ENCODE data around the gene STK35. TPM values are rescaled to one million over a fixed set of nuclear protein-coding genes. Genes with fewer than 3 reads are reported as not detected.

Gene STK35
- total RNA-seq (2014; rRNA removed; shearing (Covaris generic)): 10.4 and 19.1 TPM in 2 replicates

DNA sequence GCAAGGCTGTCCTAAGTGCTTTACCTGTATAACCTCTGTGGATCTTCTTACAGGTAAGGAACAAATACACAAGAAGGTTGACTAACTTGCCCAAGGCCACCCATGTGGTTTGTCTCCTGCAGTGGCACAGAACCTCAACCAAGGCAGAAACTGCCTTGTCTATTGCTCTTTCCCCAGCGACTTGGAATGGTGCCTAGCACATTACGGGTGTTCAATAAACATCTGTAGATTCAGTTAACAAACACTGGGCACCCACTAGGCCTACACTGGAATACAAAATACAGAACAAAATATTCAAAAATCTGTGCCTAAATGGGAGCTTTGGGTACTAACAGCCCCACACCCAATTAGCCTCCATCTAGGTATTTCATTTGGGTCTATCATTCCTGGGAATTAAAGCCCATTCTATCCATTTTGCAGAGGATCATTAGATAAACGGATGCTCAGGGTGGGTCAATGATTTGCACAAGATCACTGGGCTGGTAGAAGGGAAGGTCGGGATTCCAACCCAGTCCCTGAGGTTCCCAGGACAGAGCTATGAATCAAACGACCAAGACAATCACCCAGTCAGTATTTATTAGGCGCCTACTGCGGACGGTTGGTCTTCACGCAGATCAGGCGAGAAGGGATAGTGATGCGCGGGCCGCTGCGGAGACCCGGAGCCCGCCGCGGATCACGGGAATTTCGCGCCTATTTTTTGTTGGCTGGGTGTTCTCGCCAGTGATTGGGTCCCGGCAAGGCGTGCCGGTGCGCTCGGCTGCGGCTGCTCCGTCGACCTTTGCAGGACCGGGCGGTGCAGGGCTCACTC is at the start of gene STK35:
Gene STK35, plus strand, starts transcription at position 771 of the 808 bp plus-strand sequence. CDS start 55 bp downstream, outside the sequence.
- no peak for DNase-seq (ENCODE audit: low spot score)

DNA sequence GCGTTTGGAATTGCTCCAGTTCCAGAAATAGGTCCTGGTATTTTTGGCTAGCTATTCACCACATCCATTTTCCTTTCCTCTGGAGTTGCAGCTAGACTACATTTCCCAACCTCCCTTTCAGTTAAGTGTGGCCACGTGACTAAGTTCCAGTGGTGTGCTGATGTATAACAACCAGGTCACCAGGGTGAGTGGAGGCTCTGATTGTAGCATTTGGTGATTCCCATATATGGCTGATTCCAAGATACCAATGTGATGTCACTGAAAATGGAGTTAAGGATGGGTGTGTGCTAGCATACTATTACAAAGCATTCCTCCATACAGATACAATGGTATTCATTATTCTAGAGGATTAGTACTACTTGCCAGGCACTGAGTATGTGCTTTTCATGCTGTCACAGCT is 49.7 kb upstream of the STK35 start:
- DNase-seq (ENCODE audit: low spot score): no peak

DNA sequence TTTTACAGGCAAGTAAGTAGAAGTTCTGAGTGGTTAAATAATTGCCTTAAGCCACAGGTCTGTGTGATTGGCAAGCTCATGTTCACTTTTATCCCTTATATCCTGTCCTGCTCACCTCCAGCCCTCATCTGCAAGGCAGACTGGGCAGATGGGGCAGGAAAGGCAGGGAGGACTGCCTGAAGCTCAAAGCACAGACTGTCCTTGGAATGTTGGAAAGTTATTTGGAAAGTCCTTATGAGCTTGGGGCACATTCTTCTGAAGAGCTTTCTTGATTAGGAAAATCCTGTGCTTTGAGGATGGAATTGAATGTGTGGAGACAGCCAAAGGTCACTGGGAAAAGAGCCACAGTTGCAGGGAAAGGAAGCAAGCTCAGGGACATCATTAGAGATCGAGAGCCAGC is 48.9 kb upstream of the STK35 start:
- no peak for DNase-seq (ENCODE audit: low spot score)

DNA sequence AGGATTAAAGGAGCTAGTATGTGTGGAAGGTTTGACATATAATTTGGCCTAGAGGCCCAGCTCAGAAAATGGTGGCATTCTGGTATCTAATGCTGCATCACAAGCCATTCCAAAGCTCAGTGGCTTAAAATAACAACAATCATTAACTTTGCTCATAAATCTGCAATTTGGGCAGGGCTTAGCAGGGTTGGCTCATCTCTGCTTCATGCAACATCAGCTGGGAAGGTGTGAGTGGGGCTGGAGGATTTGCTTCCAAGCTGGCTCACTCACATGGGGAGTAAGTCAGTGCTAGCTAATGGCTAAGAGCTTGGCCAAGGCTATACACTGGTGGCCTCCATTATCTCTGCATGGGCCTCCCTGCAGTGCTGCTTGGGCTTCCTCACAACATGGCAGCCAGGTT is 48.0 kb upstream of the STK35 start:
- no peak for DNase-seq (ENCODE audit: low spot score)

DNA sequence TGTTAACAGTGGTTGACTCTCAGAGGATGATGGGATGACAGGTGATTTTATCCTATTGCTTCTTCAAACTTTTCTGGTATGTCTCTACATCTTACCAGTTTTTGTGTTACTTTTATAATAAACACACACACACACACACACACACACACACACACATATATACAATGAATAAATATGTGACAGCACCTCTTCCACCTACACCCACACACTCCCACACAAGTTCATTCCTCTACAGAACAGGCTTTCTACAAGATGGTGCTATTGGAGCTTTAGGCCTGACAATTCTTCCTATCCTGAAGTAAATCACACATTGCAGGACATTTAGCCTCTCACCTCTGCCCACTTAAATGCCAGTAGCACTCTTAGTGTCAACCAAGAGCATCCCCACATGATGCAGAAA is 46.7 kb upstream of the STK35 start:
- DNase-seq (ENCODE audit: low spot score): no peak

DNA sequence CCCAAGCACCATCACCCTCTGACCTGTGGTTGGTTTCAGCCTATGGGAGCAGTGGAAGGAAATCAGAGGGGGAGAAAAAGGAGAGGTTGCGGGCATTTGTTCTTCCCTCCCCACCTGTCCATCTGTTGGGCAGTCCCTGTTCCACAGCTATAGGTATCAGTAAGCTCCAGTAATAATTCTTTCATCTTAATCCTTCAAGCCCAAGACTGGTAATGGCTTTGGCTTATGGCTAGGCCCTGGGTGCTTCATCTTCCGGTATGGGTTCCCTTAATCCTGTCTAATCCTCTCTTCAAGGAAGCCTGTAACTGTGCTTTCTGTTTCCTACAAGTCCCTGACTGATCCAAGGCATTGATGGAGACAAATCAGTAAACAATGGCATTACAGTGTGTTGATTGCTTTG is 42.2 kb upstream of the STK35 start:
- DNase-seq (ENCODE audit: low spot score): no peak

DNA sequence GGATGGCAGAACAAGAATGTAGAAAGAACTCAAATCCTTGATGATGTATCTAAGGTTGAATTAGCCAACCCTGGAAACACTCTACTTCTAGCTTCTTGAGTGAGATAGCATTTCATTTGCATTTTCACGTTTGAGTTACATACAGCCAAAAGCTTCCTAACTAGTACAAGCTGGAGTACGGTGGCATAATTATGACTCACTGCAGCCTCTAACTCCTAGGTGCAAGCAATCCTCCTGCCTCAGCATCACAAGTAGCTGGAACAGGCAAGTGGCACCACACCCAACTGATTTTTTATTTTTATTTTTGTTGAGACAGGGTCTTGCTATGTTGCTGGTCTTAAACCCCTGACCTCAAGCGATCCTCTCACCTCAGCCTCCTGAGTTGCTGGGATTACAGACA is 36.5 kb upstream of the STK35 start:
- DNase-seq (ENCODE audit: low spot score): no peak

DNA sequence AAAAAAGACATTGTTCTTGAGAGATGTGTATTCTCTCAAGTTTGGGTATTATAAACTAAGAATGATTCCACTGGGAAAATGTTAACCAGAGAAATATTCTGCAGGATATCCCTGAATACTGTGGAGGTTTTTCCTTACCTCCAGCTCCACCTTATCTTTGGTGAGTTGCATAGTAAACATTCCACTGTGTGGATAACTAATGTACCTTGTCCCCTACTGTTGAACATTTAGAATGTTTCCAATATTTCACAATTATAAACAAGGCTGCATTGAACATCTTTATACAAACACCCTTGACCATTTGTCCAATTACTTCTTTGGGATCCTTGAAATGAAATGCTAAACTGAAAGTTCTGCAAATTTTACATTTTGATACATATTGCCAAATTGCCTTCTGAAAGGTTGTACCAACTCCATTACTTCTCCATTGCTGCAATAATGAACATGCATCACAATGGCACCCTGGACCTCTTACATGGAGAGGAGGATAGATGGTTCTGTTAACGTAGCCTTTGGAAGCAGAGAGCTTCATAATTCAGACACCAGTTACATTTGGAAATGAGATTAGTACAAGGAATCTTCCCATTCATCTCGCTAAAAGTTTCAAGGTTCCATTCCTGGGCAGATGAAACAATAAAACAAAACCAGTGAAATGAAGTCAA is 35.0 kb upstream of the STK35 start:
- no peak for DNase-seq (ENCODE audit: low spot score)

DNA sequence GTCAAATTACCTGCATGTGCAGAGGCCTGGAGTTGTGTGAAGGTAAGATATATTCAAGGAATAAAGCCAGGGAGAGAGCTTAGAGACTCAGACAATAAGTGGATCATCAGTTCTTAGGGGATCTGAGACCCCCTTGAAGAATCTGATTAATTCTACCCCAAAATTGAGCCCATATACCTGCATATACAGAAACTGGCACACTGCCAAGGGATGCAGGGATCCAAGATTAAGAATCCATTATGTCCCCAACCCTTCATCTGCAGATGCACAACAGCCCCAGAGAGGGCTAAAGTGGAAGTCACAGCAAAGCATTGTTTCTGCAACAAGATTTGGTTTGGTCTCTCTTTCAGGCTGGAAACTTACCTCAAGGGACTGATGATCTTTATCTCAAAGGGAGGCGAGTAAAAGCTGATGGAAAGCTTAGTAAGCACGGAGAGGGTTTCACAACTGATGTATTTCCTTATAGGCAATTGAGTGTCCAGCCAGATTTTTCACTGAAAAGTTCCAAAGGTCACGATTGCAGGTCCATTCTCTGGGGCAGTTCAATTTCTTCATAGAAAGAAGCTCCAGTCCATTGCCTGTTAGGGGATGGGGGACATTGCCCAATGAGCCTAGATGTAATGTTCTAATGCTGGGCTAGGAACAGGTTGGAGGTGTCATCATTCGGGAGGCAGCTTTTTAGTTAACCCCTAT is 20.9 kb upstream of the STK35 start:
- no peak for DNase-seq (ENCODE audit: low spot score)

DNA sequence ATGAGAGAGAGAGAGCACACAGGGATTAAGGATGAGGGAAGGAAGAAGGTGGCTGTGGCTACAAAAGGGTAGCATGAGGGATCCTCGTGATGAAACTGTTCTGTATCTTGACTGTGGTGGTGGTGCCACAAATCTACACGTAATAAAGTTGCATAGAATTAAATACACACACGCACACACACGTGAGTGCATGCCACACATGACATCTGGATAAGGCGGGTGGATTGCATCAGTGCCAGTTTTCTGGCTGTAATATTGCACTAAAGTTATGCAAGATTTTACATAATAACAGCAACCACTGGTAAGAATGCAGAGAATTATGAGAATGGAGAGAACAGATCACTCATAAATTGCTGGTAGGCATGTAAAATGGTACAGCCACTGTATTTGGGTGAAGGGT is 16.9 kb upstream of the STK35 start:
- DNase-seq (ENCODE audit: low spot score): no peak

DNA sequence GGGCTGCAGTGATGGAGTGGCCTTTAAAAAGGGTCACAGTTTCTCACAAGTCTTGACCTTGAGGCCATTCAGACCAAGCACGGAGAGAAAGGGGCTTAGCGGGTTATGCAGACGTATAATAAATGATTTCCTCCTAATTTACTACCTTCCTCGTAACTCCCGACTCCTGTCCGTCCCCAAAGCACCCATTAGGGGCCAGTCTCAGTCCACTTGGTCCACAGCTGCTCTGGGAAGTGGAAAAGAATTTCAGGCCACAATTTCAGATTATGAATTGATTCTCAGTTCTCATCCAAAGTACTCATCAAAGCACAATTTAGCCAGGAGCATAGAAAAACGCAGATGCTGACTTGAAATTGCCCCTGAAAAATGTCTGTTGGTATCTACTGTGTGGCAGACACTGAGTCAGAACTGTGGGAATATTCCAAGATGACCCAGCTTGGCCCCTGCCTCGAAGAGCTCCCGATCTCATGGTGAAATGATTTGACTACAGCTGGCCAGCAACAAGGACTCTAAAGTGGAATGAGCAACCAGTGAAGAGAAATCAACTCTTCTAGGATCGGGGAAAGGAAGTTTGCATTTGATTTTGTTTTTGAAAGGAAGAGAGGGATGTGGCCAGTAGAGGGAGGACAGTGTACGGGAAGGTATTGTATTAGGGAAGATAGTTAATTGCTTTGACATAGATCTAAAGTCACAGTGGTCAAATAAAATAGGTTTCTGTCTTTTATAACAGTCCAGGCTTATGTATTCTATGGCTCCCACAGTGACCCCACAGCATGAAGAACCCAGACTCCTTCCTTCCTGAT is 15.2 kb upstream of the STK35 start:
- no peak for DNase-seq (ENCODE audit: low spot score)

DNA sequence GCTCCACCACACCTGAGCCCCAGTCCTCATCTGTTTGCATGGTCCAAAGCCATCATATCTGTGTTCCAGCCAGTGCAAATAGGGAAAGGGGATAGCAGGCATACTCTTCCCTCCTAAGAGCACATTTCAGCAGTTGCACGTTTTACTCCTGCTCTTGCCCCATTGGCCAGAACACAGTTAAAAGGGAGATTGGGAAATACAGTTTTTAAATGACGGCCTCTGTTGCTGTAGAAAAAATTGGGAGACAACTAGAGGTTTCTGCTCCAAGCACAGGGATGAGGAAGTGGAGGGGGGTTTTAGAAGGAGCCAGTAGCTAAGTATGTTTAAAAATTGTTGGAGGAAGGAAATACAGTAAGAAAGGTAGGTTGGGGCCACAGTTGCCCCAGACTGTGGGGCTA is 14.6 kb upstream of the STK35 start:
- DNase-seq (ENCODE audit: low spot score): no peak

DNA sequence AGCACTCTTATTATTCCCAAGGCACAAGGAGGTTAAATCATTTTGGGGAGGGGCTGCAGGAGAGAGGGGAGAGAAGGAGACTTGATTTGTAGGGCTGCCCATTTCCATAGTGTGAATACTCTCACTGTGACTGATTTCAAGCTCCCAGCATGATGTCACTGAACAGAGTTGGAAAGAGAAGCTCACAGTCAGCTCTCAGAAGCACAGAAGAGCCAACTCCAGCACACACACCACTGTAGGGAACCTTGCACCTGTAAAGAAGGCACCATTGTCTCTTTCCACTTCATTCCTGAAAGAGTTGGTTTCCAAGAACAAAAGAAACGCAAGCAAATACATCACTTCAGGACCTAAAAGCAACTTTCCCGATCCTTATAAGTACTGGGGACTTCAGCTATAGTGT is 12.7 kb upstream of the STK35 start:
- no peak for DNase-seq (ENCODE audit: low spot score)

DNA sequence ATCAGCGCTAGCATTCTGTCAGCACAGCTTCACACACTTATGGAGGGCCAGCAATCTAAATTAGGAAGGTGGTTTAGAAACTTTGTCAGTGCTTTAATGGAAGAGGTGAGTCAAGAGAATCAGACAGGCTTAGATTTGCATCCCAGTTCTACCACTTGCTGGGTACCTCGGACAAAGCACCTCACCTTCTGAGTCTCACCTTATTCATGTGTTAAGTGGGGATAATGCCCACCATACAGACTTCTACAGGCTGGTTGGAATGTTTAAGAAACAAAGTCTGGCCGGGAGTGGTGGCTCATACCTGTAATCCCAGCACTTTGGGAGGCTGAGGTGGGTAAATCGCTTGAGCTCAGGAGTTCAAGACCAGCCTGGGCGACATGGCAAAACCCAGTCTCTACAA is 12.2 kb upstream of the STK35 start:
- DNase-seq (ENCODE audit: low spot score): no peak

DNA sequence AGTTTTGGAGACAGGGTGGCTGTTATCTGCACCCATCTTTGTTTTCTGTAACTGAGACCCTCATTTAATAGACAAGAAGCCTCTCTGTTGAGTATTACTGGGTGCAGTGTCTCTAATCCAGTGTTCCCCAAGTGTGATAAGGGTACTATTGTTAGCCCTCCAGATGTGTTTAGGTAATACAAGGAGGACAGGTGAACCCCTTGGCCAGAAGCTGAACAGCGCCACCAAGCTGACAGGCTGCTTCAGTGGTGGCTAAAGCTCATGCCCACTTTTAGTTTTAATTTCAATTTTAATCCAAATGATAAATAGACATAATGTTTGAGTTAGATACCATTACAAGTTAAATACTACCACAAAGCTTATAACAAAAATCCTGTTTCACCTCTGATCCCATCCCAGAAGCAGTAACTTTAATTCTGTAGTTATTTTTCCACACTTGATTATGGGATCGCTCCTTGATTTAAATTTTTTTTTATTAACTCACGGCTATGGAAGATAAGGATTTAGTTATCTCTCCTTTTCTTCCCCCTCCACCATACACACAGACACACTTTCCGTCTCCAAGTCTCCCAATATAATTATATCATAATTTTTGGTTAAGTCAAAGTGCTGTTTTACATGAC is 8.4 kb upstream of the STK35 start:
- DNase-seq (ENCODE audit: low spot score): no peak

DNA sequence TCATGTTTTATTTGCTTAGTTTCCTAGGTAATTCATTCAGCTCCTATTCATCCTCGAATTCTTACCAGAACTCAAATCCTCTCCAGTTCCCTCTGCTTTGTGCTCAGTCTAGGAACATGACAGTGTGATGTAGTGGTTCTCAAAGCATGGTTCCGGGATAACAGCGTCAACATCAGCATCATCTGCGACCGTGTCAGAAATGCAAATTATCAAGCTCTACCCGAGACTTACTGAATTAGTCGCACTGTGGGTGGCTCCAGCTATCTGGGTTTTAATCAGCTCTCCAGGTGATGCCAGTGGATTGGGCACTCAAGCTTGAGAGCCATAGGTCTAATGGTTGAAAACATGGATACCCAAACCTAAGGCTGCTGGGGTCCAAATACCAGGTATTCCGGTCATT is 7.7 kb upstream of the STK35 start:
- no peak for DNase-seq (ENCODE audit: low spot score)

DNA sequence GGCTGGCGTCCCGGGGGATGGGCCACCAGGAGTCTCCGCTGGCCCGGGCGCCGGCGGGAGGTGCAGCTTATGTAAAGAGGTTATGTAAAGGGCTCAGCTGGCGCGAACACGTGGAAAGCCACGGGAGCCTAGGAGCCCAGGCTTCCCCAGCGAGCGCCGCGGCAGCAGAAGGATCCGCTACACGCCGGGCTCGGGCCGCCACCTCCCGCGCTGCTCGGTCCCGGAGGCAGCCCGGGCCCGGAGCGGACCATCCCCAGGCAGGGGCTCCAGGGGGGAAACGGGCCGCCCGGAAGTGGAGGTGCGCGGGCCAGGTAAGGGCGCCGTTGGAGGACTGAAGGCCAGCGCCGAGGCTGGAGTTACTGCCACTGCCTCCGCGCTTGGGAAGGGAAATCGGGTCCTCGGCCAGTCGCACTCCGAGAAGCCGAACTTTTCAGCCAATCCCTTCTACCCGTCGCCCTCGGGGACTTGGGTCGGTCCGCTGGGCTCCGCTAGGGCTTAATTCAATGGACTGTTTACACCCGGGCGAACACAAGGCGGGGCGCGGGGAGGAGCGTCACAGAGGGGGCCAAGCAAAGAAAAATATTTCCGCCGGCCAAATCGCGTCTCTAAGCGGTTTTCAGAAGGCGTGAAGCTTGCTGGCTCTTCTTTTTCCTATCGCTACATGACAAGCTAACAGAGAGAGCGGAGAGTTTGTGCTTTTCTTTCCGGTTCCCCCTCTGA is 398 bp downstream of the STK35 start:
- peak; percentile 86 for DNase-seq (ENCODE audit: low spot score)

DNA sequence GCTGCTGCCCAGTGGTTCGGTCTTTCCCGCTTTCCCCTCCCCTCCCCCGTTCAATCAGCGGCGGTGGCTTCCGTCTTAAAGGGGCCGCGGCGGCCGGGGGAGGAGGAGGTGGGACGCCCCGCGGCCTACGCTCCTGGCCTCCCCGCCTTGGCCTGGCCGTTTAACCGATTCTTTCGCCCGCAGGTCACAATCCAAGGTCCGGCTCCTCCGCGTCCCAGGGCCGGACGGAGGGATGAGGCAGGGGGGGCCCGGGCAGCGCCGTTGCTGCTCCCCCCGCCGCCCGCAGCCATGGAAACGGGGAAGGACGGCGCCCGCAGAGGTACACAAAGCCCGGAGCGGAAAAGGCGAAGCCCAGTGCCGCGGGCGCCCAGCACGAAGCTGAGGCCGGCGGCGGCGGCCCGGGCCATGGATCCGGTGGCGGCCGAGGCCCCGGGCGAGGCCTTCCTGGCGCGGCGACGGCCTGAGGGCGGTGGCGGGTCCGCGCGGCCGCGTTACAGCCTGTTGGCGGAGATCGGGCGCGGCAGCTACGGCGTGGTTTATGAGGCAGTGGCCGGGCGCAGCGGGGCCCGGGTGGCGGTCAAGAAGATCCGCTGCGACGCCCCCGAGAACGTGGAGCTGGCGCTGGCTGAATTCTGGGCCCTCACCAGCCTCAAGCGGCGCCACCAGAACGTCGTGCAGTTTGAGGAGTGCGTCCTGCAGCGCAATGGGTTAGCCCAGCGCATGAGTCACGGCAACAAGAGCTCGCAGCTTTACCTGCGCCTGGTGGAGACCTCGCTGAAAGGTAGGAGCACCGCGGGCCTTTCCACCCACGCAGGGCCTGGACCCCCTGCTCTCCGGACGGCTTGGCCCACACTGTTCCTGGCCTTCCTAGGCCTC is 1.2 kb downstream of the STK35 start:
- DNase-seq (ENCODE audit: low spot score): peak; percentile 72

DNA sequence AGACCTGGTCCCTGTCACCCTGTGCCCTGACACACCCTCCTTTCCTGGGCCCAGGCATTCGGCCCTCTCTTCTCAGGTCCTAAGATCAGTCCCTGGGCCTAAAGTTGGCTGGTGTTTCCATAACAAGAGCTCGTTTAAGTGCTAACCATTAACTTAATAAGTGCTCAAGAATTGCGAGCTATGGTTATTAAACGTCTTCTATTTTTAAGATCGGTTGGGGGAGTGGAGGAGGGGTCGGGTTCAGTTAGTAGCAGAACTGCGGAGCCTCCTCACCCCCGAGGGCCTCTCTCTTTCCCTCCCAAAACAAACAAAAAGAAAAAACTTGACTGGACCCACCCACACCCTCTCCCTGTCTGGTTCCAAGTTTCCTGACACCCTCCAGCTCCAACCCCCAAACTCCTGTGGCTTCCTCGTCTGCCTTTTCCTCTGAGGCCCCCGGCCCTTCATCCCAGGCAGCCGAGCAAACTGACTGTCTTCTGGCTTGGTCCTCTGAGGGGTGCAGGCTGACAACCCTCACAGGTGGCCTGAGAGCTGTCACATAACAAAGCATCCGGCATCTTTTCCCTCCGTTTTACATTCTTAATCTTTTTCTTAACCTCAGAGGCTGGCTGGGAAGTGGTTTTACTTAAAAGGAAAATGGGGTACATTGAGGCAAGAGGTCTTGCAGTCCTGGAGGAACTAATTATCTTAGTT is 2.0 kb downstream of the STK35 start:
- no peak for DNase-seq (ENCODE audit: low spot score)

Measured in H4 (cell line).